Hepatocyte (in vitro differentiated cells): ENCODE results near the gene CRIM1. TPM values are rescaled to one million over a fixed set of nuclear protein-coding genes. Genes with fewer than 3 reads are reported as not detected.

ENCODE experiments used
- DNase-seq: peaks from one replicate; pipeline ENCODE4 v3.0.0-alpha.2; 2016; ENCODE audit warnings: low spot score
- H2AFZ ChIP-seq: fragments of 200-600 bp; sonication (generic); 2 replicates; pipeline ENCODE4 v1.6.0; 2016; ENCODE audit warnings: antibody characterized with exemption, mild to moderate bottlenecking
- H3K27ac ChIP-seq: fragments of 200-600 bp; sonication (generic); 2 replicates; pipeline ENCODE4 v1.5.1; 2016; ENCODE audit warnings: mild to moderate bottlenecking
- H3K27me3 ChIP-seq: fragments of 200-600 bp; sonication (generic); 2 replicates; pipeline ENCODE4 v1.6.1; 2016
- H3K36me3 ChIP-seq: fragments of 200-600 bp; sonication (generic); replicated peaks from 2 replicates; pipeline ENCODE4 v1.5.1; 2016; ENCODE audit warnings: low read depth; ENCODE audit not compliant: insufficient read depth
- H3K4me1 ChIP-seq: fragments of 200-600 bp; sonication (generic); 2 replicates; pipeline ENCODE4 v1.5.1; 2016; ENCODE audit warnings: mild to moderate bottlenecking, moderate library complexity; ENCODE audit not compliant: insufficient read depth
- H3K4me2 ChIP-seq: fragments of 200-600 bp; sonication (generic); 2 replicates; pipeline ENCODE4 v1.6.0; 2016
- H3K4me3 ChIP-seq: fragments of 200-600 bp; sonication (generic); 2 replicates; pipeline ENCODE4 v1.5.1; 2016; ENCODE audit warnings: mild to moderate bottlenecking
- H3K79me2 ChIP-seq: fragments of 200-600 bp; sonication (generic); 2 replicates; pipeline ENCODE4 v1.6.0; 2017; ENCODE audit warnings: mild to moderate bottlenecking
- H3K9me2 ChIP-seq: fragments of 200-600 bp; sonication (generic); replicated peaks from 2 replicates; pipeline ENCODE4 v1.6.0; 2017; ENCODE audit warnings: mild to moderate bottlenecking; ENCODE audit not compliant: insufficient read depth
- H3K9me3 ChIP-seq: fragments of 200-600 bp; sonication (generic); 2 replicates; pipeline ENCODE4 v1.5.1; 2016; ENCODE audit warnings: low read depth, mild to moderate bottlenecking
- H4K20me1 ChIP-seq: fragments of 200-600 bp; sonication (generic); 2 replicates; pipeline ENCODE4 v1.6.0; 2016; ENCODE audit warnings: mild to moderate bottlenecking; ENCODE audit not compliant: insufficient read depth, poor library complexity, severe bottlenecking
- CTCF ChIP-seq: fragments of 200-600 bp; sonication (generic); IDR thresholded peaks from 2 replicates; pipeline ENCODE4 v1.5.1; 2016; ENCODE audit warnings: antibody characterized with exemption, mild to moderate bottlenecking; ENCODE audit not compliant: poor library complexity
- EZH2 ChIP-seq: fragments of 200-600 bp; sonication (generic); IDR thresholded peaks from 2 replicates; pipeline ENCODE4 v1.6.1; 2016; ENCODE audit warnings: antibody characterized with exemption, mild to moderate bottlenecking, borderline replicate concordance
- EZH2phosphoT487 ChIP-seq: fragments of 200-600 bp; sonication (generic); IDR thresholded peaks from one replicate; pipeline ENCODE4 v1.6.1; 2018; ENCODE audit warnings: antibody characterized with exemption, mild to moderate bottlenecking, low read depth, moderate library complexity; ENCODE audit not compliant: unreplicated experiment, severe bottlenecking
- WGBS: methylation state at CpG from one replicate; pipeline ENCODE4 v1.1.6; 2016; ENCODE audit warnings: low lambda C conversion rate; ENCODE audit errors: missing lambda C conversion rate; 5-methylcytosine and 5-hydroxymethylcytosine counted together
- polyA plus RNA-seq: library from polyadenylated mRNA; unstranded; fragments of >200 nt; fragmentation: Nextera tagmentation; extraction: Ambion mirVana; gene quantifications from 2 replicates; pipeline ENCODE4 v1.2.1, GENCODE V29; 2016
- total RNA-seq: library from RNA; depleted of rRNA; stranded (reverse); fragments of >200 nt; gene quantifications from 2 replicates; pipeline ENCODE4 v1.2.3, GENCODE V29; 2014

CRIM1 gene
- total and polyA plus RNA-seq, 2 experiments from 2014 or later = 23.0 to 40.8 TPM

- H3K4me1 ChIP-seq = peaks cover 12% of the 10 kb centered on the region
- peaks cover 26% of the 10 kb centered on the region for H3K79me2 ChIP-seq
- H3K4me2 ChIP-seq = no peak overlapping the region
- no peaks in the 10 kb centered on the region for H3K27me3 ChIP-seq
- H3K9me3 ChIP-seq = no peaks in the 10 kb centered on the region
- H3K27ac ChIP-seq = peak overlapping the region; percentile 8
- no peaks in the 10 kb centered on the region for H3K9me2 ChIP-seq
- WGBS = 70% methylated on average over 6 of the region's 6 CpGs
- no peak overlapping the region for H3K4me3 ChIP-seq
- no peak for DNase-seq
- TF ChIP-seq EZH2 = no peak
- no peak for TF ChIP-seq CTCF
- TF ChIP-seq EZH2phosphoT487 = no peak
- no peaks in the 10 kb centered on the region for H3K36me3 ChIP-seq
- H4K20me1 ChIP-seq = no peaks in the 10 kb centered on the region
- H2AFZ ChIP-seq = no peak overlapping the region
These were observed 212.3 kb downstream of the CRIM1 start for GRCh38 chr2:36567711-36568408.

- Histone ChIP-seq H3K9me2 (no peaks in the 10 kb centered on the region), H3K4me3 (no peak overlapping the region), H3K79me2 (peaks cover 26% of the 10 kb centered on the region), H3K27me3 (no peaks in the 10 kb centered on the region), H3K36me3 (no peaks in the 10 kb centered on the region), H3K9me3 (no peaks in the 10 kb centered on the region), H2AFZ (no peak overlapping the region), H4K20me1 (no peaks in the 10 kb centered on the region), H3K27ac (peak overlapping the region; percentile 8), H3K4me1 (peaks cover 12% of the 10 kb centered on the region), H3K4me2 (peak overlapping the region; percentile 1)
- no peak for DNase-seq
- WGBS = 54% methylated on average over 6 of the region's 6 CpGs
- TF ChIP-seq CTCF (no peak), EZH2phosphoT487 (no peak)
These were observed 213.1 kb downstream of the CRIM1 start for GRCh38 chr2:36568516-36569246.

GRCh38 chr2:36569267-36569856 is 213.8 kb downstream of the CRIM1 start:
- H3K27ac ChIP-seq = peak overlapping the region; percentile 8
- no peaks in the 10 kb centered on the region for H3K9me2 ChIP-seq
- no peak for DNase-seq
- H3K4me2 ChIP-seq = peak overlapping the region; percentile 1
- no peak for TF ChIP-seq CTCF
- no peak for TF ChIP-seq EZH2phosphoT487
- no peak for TF ChIP-seq EZH2
- no peaks in the 10 kb centered on the region for H4K20me1 ChIP-seq
- peaks cover 26% of the 10 kb centered on the region for H3K79me2 ChIP-seq
- H3K27me3 ChIP-seq = no peaks in the 10 kb centered on the region
- WGBS = 58% methylated on average over 3 of the region's 3 CpGs
- no peak overlapping the region for H2AFZ ChIP-seq
- no peak overlapping the region for H3K4me3 ChIP-seq
- H3K9me3 ChIP-seq = no peaks in the 10 kb centered on the region
- no peaks in the 10 kb centered on the region for H3K36me3 ChIP-seq
- peaks cover 12% of the 10 kb centered on the region for H3K4me1 ChIP-seq
